GM19043 (cell line): Measurements from ENCODE around the gene SIX1.

ENCODE experiments used
- ATAC-seq: cut with Tn5 transposase; IDR thresholded peaks from one replicate; pipeline ENCODE4 v1.9.1; 2021; ENCODE audit warnings: low read depth; ENCODE audit not compliant: unreplicated experiment

The SIX1 gene

GRCh38 chr14:60655898-60656685 is 6.8 kb upstream of the SIX1 start:
- no peak for ATAC-seq

- ATAC-seq: no peak
Observed at GRCh38 chr14:60655119-60655897, 6.0 kb upstream of the SIX1 start.

GRCh38 chr14:60654334-60654821 is 5.1 kb upstream of the SIX1 start:
- no peak for ATAC-seq

GRCh38 chr14:60653701-60654161 is 4.5 kb upstream of the SIX1 start:
- no peak for ATAC-seq

GRCh38 chr14:60652674-60653651 is 3.7 kb upstream of the SIX1 start:
- ATAC-seq: no peak

GRCh38 chr14:60651796-60652673 is 2.8 kb upstream of the SIX1 start:
- ATAC-seq: no peak

GRCh38 chr14:60651086-60651795 is 2.0 kb upstream of the SIX1 start:
- ATAC-seq: no peak

GRCh38 chr14:60650373-60650961 is 1.2 kb upstream of the SIX1 start:
- ATAC-seq: no peak

- no peak for ATAC-seq
Observed at GRCh38 chr14:60649875-60650372, 647 bp upstream of the SIX1 start.

- ATAC-seq: no peak
Observed at GRCh38 chr14:60648249-60648933, 886 bp downstream of the SIX1 start.

- no peak for ATAC-seq
Observed at GRCh38 chr14:60647837-60648248, 1.4 kb downstream of the SIX1 start.

- ATAC-seq: no peak
Observed at GRCh38 chr14:60647081-60647836, 2.0 kb downstream of the SIX1 start.

- no peak for ATAC-seq
Observed at GRCh38 chr14:60646226-60646818, 3.0 kb downstream of the SIX1 start.

- no peak for ATAC-seq
Observed at GRCh38 chr14:60645126-60645741, 4.0 kb downstream of the SIX1 start.

- ATAC-seq: no peak
Observed at GRCh38 chr14:60644666-60645065, 4.6 kb downstream of the SIX1 start.
